HUES6 (cell line): ENCODE data around the gene COMMD9.

ENCODE experiments used
- H3K27ac ChIP-seq: 2 replicates; pipeline ENCODE4 v1.7.0; 2013; ENCODE audit warnings: low read depth, mild to moderate bottlenecking, low read length, inconsistent platforms
- H3K27me3 ChIP-seq: 2 replicates; pipeline ENCODE4 v1.6.1; 2013; ENCODE audit warnings: low read length; ENCODE audit not compliant: control insufficient read depth, insufficient read depth
- H3K36me3 ChIP-seq: 2 replicates; pipeline ENCODE4 v1.6.1; 2013; ENCODE audit warnings: low read length; ENCODE audit not compliant: control insufficient read depth, insufficient read depth
- H3K4me1 ChIP-seq: 2 replicates; pipeline ENCODE4 v1.6.1; 2013; ENCODE audit warnings: low read length; ENCODE audit not compliant: control insufficient read depth, insufficient read depth
- H3K4me3 ChIP-seq: 2 replicates; pipeline ENCODE4 v1.5.1; 2013; ENCODE audit warnings: low read depth, low read length
- H3K9ac ChIP-seq: one replicate; pipeline ENCODE4 v1.6.1; 2013; ENCODE audit warnings: mild to moderate bottlenecking, low read length
- H3K9me3 ChIP-seq: 2 replicates; pipeline ENCODE4 v1.6.1; 2013; ENCODE audit warnings: low read depth, low read length; ENCODE audit not compliant: control insufficient read depth, insufficient read depth

Gene COMMD9

DNA sequence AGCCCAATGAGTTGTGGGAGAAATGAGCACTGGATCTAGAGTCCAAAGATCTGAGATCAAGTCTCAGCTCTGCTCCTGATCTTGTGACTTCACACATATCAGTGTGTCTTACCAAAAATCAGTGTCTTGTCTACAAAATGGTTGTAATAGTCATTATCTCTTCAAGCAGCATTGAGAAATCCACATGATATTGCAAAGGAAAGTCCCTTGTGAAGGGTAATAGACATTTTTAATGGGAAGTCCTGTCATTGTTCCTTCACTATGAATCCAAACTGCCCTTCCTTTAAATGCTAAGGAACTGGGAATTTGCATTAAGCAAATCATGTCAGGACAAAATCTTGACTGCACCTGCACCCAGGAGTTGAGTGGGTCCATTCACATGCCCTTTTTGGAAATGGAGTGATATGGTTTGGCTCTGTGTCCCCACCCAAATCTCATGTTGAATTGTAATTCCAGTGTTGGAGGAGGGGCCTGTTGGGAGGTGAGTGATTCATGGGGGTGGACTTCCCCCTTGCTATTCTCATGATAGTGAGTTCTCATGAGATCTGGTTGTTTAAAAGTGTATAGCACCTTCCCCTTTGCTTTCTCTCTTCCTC lies 51.1 kb downstream of the COMMD9 start:
- Histone ChIP-seq H3K9ac (no peak overlapping the region), H3K9me3 (no peaks in the 10 kb centered on the region; the same call in 1 of the 2 replicates), H3K4me1 (no peaks in the 10 kb centered on the region), H3K36me3 (no peaks in the 10 kb centered on the region), H3K4me3 (no peak overlapping the region), H3K27ac (no peak overlapping the region), H3K27me3 (no peaks in the 10 kb centered on the region)

DNA sequence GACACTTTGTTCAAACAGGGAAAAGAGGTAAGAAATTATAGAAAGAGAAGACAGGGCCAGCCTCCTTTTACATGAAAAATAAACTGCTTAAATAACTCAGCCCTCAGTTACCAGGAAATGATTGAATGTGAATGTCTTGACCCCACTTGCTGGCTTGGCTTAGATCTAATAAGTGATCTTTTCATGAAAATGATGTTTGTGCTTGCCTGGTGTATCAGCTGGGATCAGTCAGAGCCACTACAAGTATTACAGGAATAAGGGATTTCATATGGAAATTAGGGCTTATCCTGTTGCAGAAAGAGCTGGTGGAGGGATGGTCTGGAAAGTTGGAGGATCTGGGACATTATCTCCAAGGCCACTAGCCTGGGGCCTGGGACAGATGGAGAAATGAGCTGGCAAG lies 51.8 kb downstream of the COMMD9 start:
- H3K9ac ChIP-seq, result no peak overlapping the region
- no peak overlapping the region for H3K27ac ChIP-seq
- H3K36me3 ChIP-seq, result peaks cover 2% of the 10 kb centered on the region; the same call in 1 of the 2 replicates
- H3K4me1 ChIP-seq, result no peaks in the 10 kb centered on the region
- no peaks in the 10 kb centered on the region for H3K27me3 ChIP-seq
- no peak overlapping the region for H3K4me3 ChIP-seq
- no peaks in the 10 kb centered on the region for H3K9me3 ChIP-seq

DNA sequence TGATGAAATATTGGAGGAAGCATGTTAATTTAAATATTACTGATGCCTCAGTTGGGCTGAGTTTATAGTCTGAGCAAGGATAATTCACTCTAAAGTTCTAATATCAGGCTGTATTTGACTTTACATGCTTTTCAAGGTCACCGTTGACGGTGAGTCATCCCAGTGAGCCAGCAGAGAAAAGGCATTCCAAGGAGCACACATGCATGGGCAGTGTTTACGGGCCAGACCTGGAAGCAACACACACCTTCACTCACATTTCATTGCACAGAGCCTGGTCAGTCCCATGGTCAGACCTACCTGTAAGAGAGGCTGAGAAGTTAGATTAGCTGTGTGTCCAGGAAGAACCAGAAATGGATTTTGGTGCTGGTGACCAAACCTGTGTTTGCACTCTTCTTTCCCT lies 53.5 kb downstream of the COMMD9 start:
- no peaks in the 10 kb centered on the region for H3K9me3 ChIP-seq
- no peak overlapping the region for H3K9ac ChIP-seq
- H3K4me1 ChIP-seq, result no peaks in the 10 kb centered on the region
- H3K27ac ChIP-seq, result no peak overlapping the region
- H3K4me3 ChIP-seq, result no peak overlapping the region
- peaks cover 4% of the 10 kb centered on the region; the same call in 1 of the 2 replicates for H3K36me3 ChIP-seq
- no peaks in the 10 kb centered on the region for H3K27me3 ChIP-seq

DNA sequence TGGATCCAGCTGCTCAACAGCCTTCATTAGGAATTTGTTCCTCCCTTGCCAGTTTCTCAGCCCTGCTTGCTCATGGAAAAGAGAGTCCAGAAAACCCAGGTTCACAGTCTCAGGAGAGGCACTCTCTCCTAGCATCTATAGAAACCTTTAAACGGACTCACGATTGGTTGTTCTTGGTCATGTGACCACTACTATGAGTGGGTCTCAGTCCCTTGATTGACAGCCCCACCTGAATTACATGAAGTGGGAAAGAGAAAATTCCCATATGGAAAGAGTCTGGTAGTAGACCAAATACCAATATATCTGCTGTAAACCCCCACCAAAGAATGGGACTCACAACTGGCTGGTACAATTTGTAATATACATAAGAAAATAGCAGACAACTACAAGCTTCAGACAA lies 54.4 kb downstream of the COMMD9 start:
- no peak overlapping the region for H3K9ac ChIP-seq
- H3K4me3 ChIP-seq, result no peak overlapping the region
- H3K27me3 ChIP-seq, result no peaks in the 10 kb centered on the region
- no peaks in the 10 kb centered on the region for H3K9me3 ChIP-seq
- H3K36me3 ChIP-seq, result peaks cover 4% of the 10 kb centered on the region; the same call in 1 of the 2 replicates
- H3K27ac ChIP-seq, result no peak overlapping the region
- H3K4me1 ChIP-seq, result no peaks in the 10 kb centered on the region

DNA sequence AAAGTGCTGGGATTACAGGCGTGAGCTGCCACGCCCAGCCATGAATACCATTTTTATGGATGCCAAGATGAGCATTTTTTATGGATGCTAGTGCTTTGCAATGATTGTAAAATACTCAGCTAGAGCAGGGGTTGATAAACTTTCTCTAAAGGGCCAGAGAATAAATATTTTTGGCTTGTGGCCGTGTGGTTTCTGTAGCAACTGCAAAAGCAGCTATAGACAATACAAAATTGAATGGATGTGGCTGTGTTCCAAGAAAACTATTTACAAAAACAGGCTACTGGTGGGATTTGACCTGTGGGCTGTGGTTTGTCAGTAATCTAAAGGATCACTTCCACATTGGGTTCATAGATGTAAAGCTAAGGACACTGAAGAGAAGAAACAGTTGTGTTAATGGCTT lies 56.0 kb downstream of the COMMD9 start:
- H3K36me3 ChIP-seq, result peaks cover 4% of the 10 kb centered on the region; the same call in 1 of the 2 replicates
- H3K27me3 ChIP-seq, result no peaks in the 10 kb centered on the region
- H3K4me1 ChIP-seq, result no peaks in the 10 kb centered on the region
- H3K4me3 ChIP-seq, result no peak overlapping the region
- no peaks in the 10 kb centered on the region for H3K9me3 ChIP-seq
- no peak overlapping the region for H3K27ac ChIP-seq
- H3K9ac ChIP-seq, result no peak overlapping the region

DNA sequence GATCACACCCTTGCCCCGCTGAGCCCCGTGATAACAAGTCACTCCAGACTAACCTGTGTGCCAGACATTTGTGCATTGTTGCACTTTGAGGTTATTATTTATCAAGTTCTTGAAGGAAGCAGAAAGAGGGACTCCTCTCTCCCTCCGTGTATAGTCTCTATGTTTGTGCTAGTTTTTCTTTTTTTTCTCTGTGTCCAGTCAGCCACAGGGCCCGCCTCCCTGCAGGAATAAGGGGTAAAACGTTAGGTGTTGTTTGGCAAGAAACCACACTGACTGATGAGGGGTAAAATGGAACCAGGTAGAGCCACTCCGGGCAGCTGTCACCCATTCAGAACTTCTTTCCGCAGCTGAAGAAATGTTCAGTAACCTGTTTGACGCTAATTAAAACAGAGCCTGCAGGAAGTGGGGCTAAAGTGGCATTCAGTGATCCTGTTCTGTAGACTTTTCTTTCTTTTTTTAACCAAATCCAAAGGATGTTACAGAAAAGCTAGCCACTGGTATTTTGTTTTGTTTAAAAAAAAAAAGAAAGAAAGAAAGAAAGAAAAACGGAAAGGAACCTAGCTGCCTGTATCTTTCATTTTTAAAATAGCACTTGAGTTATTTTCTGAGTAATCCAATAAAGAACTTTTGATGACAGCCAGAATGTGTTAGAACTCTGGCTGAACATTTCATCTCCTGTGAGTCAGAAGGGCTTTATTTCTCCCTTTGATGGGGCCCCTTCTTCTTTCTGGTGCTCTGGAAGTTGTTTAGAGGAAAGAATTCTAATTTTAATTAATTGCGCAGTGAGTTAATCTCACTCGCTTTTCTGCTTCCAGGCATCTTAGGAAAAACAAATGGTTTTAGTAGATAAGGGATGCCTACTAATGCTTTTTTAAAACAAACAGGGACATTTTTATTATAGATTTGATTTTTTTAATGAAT lies 58.2 kb downstream of the COMMD9 start:
- no peaks in the 10 kb centered on the region for H3K9me3 ChIP-seq
- H3K9ac ChIP-seq, result no peak overlapping the region
- H3K27me3 ChIP-seq, result no peaks in the 10 kb centered on the region
- peaks cover 4% of the 10 kb centered on the region; the same call in 1 of the 2 replicates for H3K36me3 ChIP-seq
- H3K4me3 ChIP-seq, result no peak overlapping the region
- H3K4me1 ChIP-seq, result no peaks in the 10 kb centered on the region
- no peak overlapping the region for H3K27ac ChIP-seq

DNA sequence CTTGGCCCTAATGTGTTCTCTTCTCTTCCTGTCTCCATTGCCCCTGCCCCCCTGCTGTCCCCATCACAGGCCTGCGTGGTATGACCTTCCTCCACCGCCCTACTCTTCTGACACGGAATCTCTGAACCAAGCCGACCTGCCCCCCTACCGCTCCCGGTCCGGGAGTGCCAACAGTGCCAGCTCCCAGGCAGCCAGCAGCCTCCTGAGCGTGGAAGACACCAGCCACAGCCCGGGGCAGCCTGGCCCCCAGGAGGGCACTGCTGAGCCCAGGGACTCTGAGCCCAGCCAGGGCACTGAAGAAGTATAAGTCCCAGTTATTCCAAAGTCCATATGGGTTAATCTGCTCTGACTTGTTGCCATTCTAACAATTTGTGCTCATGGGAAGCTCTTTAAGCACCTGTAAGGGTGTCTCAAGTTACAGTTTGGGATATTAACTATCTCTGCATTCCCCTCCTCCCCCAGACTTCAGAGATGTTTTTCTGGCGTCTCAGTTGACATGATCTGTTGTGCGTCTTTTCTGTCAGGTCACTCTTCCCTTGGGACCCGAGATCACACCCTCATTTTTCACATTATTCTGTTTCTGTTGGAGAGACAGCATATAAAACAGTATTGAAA lies 60.0 kb downstream of the COMMD9 start:
- Histone ChIP-seq H3K9ac (no peak overlapping the region), H3K4me3 (no peak overlapping the region), H3K36me3 (peaks cover 4% of the 10 kb centered on the region; the same call in 1 of the 2 replicates), H3K9me3 (no peaks in the 10 kb centered on the region), H3K27me3 (no peaks in the 10 kb centered on the region), H3K4me1 (no peaks in the 10 kb centered on the region), H3K27ac (no peak overlapping the region)

DNA sequence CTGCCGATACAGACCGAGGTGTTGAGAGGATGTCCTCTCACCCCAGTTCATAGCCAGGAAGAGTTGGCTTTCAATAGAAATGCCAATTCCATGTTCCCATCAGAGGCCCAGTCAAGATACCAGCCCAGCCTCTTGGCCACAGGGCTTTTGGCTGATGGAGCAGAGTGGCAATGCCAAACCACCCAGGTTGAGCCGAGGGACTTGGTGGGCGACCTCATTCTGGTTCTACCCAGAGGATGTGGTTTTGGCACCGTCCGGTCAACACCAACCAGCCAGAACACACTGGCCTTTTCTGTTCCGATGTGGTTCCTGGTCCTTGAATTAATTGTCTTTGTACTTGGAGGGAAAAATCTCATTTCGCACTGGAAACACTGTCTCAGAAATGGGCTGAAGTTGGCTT lies 60.5 kb downstream of the COMMD9 start:
- Histone ChIP-seq H3K27me3 (no peaks in the 10 kb centered on the region), H3K27ac (no peak overlapping the region), H3K4me1 (no peaks in the 10 kb centered on the region), H3K4me3 (no peak overlapping the region), H3K36me3 (peaks cover 4% of the 10 kb centered on the region; the same call in 1 of the 2 replicates), H3K9me3 (no peaks in the 10 kb centered on the region), H3K9ac (no peak overlapping the region)

DNA sequence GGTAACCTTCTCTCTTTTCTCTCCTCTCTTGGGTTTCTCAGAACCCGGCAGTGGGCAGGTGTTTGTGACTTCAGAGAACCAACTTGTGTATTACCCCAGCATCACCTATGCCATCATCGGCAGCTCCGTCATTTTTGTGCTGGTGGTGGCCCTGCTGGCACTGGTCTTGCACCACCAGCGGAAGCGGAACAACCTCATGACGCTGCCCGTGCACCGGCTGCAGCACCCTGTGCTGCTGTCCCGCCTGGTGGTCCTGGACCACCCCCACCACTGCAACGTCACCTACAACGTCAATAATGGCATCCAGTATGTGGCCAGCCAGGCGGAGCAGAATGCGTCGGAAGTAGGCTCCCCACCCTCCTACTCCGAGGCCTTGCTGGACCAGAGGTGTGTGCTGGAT lies 62.2 kb downstream of the COMMD9 start:
- H3K27ac ChIP-seq, result no peak overlapping the region
- H3K36me3 ChIP-seq, result no peaks in the 10 kb centered on the region

DNA sequence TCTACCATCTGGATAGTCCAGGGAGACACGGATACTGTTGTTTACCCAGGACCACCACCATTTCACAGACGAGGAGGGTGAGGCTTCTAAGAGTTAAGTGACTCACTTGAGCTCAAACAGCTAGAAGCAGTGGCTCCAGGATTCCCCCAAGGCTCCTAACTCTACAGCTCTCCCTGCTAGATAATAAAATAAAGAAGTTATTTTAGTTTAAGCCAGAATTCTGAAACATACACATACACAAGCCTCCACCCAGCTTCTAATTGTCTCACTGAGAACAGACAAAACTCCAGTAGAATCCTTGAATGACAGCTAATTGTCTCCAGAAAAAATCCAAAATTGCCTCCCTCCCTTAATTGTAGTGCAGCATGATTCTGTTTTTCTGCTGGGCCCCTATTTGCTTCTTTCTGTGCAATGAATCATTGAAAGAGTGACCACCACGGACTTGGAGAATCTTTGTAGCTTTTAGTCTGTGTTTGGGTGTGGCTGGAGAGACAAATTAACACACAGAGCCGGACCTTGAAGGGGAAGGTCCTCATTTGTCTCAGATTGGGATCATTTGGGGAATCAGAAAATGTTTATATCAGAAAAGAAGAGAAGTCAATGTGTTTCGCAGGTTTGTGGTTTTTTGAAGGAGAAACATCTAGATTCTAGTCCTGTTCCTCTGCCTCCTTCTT lies 64.9 kb downstream of the COMMD9 start:
- H3K27ac ChIP-seq, result no peak overlapping the region
- no peaks in the 10 kb centered on the region for H3K27me3 ChIP-seq
- no peaks in the 10 kb centered on the region for H3K36me3 ChIP-seq

More for the DNA sequence above, 62.2 kb downstream of the COMMD9 start:
- no peak overlapping the region for H3K9ac ChIP-seq
- H3K4me1 ChIP-seq, result no peaks in the 10 kb centered on the region
- H3K27me3 ChIP-seq, result no peaks in the 10 kb centered on the region
- H3K9me3 ChIP-seq, result no peaks in the 10 kb centered on the region
- H3K4me3 ChIP-seq, result no peak overlapping the region

More for the DNA sequence above, 64.9 kb downstream of the COMMD9 start:
- Histone ChIP-seq H3K4me3 (no peak overlapping the region), H3K9ac (no peak overlapping the region), H3K4me1 (no peaks in the 10 kb centered on the region), H3K9me3 (peaks cover 10% of the 10 kb centered on the region)
